ENCODE measurements around the gene CNDP2.

The CNDP2 gene

GRCh38 chr18:74495581-74496507 is at the start of gene CNDP2:
TSS of gene CNDP2 (plus strand) at chr18:74496363. CDS start at chr18:74499974, 3,611 bp downstream.
- peak; percentile 96 for DNase-seq (ENCODE audit: low spot score)

GRCh38 chr18:74446631-74447403 is 49.3 kb upstream of the CNDP2 start:
- no peak for DNase-seq (ENCODE audit: low spot score)

GRCh38 chr18:74447404-74448152 is 48.6 kb upstream of the CNDP2 start:
- no peak for DNase-seq (ENCODE audit: low spot score)

GRCh38 chr18:74450626-74451025 is 45.5 kb upstream of the CNDP2 start:
- no peak for DNase-seq (ENCODE audit: low spot score)

GRCh38 chr18:74451148-74451547 is 45.0 kb upstream of the CNDP2 start:
- no peak for DNase-seq (ENCODE audit: low spot score)

GRCh38 chr18:74453016-74453566 is 43.1 kb upstream of the CNDP2 start:
- no peak for DNase-seq (ENCODE audit: low spot score)

- no peak for DNase-seq (ENCODE audit: low spot score)
Observed at GRCh38 chr18:74453642-74454198, 42.4 kb upstream of the CNDP2 start.

GRCh38 chr18:74454279-74454751 is 41.8 kb upstream of the CNDP2 start:
- no peak for DNase-seq (ENCODE audit: low spot score)

- no peak for DNase-seq (ENCODE audit: low spot score)
Observed at GRCh38 chr18:74455386-74455785, 40.8 kb upstream of the CNDP2 start.

- DNase-seq (ENCODE audit: low spot score) = no peak
Observed at GRCh38 chr18:74456017-74456348, 40.2 kb upstream of the CNDP2 start.

- DNase-seq (ENCODE audit: low spot score) = no peak
Observed at GRCh38 chr18:74456349-74457042, 39.7 kb upstream of the CNDP2 start.

- DNase-seq (ENCODE audit: low spot score) = no peak
Observed at GRCh38 chr18:74457043-74457724, 39.0 kb upstream of the CNDP2 start, which contains the start of gene DIPK1C. TSS of gene DIPK1C (minus strand) at chr18:74457308. CDS start at chr18:74457259, 49 bp downstream.

GRCh38 chr18:74457725-74458421 is 38.3 kb upstream of the CNDP2 start:
- no peak for DNase-seq (ENCODE audit: low spot score)

- no peak for DNase-seq (ENCODE audit: low spot score)
Observed at GRCh38 chr18:74459889-74460288, 36.3 kb upstream of the CNDP2 start.

GRCh38 chr18:74460825-74461224 is 35.3 kb upstream of the CNDP2 start:
- DNase-seq (ENCODE audit: low spot score) = no peak

- DNase-seq (ENCODE audit: low spot score) = no peak
Observed at GRCh38 chr18:74463254-74463653, 32.9 kb upstream of the CNDP2 start.

GRCh38 chr18:74463983-74464382 is 32.2 kb upstream of the CNDP2 start:
- no peak for DNase-seq (ENCODE audit: low spot score)

GRCh38 chr18:74465775-74466174 is 30.4 kb upstream of the CNDP2 start:
- no peak for DNase-seq (ENCODE audit: low spot score)

- DNase-seq (ENCODE audit: low spot score) = no peak
Observed at GRCh38 chr18:74468547-74469061, 27.6 kb upstream of the CNDP2 start.

Data from germinal center (tissue), 1 donor.